HS-5 (cell line): Measurements from ENCODE around the gene KRT25.
"Not testable (repeated sequence)": the region's sequence is repeated elsewhere in the genome, so short reads cannot be mapped to it uniquely, and the experiment has no call there.

Experiments used
- DNase-seq: peaks from one replicate; pipeline ENCODE4 v3.0.0-alpha.2; 2012; ENCODE audit warnings: low read depth

The KRT25 gene

DNA sequence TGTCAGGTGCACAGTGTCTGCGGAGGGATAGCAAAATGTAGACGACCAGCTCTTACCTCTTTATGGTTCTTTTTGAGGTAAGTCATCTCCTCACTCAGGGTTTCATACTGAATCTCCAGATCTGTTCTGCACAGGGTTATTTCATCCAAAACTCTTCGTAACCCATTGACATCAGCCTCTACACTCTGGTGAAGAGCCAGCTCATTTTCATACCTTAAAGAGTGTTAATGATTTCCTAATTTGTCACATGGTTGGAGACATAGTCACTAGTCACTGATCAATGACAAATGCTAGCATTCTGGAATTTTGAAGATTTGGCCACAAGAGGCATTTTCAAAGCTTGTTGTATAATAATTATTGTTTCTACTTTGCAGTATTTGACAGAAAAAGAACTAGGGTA is 1.3 kb downstream of the KRT25 start:
- DNase-seq, result no peak

GRCh38 chr17:40751065-40751464 is 4.1 kb downstream of the KRT25 start:
- no peak for DNase-seq

GRCh38 chr17:40750391-40750790 is 4.7 kb downstream of the KRT25 start:
- no peak for DNase-seq

- DNase-seq, result not testable (repeated sequence)
These were observed 6.5 kb downstream of the KRT25 start for GRCh38 chr17:40748666-40749065.

GRCh38 chr17:40738553-40738952 is 16.6 kb downstream of the KRT25 start:
- DNase-seq, result no peak

DNA sequence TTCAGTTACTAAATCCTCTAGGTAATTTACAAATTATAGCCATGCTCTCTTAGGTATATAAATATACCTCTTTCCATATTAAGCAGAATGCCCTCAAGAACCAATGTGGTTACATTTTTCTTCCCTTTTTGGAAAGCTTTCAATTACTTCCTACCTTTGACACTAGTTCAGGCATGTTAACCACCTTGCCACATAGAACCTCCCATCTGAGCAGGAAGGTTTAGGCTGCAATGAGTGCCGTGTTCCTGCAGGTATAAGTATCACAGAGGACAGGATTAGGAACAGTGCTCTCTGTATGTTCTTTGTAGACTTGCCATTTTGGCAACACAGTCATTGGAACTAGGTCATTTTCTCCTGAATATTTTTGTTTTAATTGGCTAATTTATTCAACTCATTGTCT is 20.1 kb downstream of the KRT25 start:
- no peak for DNase-seq

DNA sequence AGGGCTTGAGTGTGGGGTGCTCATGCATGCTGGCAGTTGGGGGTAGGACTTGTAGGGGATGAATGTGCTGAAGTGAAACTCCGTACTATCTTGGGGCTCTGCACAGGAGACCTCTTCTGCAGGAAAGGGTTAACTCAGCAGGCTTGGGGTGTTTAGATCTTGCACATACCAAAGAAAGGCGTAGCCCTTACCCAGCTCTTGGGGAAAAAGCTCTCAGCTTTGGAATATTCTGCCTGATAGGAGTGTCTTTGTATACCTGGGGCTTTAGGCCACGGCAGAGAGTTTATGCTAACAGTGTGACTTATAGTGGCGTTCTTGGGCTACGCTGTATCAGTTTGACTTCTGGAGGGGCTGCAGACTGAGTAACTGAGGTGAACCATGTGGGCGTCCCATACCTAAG is 21.1 kb downstream of the KRT25 start:
- no peak for DNase-seq

DNA sequence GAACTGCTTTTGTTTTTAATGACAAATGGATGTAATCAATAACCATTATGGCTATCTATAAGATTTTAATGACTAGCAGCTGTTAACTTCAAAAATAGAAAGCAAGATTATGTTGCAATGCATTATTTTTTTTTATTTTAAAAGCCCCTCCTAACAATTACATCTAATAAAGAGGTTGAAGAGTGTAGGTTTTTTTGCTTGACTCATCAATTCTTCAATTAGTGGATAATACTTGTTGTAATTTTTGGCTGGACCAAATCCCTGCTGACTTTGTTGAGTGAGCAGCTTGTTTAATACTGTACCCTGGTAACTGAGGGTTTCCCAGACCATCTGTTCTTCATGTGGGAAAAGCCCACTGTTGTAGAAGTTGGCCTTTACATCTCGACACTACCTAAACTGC is 24.2 kb downstream of the KRT25 start:
- no peak for DNase-seq

DNA sequence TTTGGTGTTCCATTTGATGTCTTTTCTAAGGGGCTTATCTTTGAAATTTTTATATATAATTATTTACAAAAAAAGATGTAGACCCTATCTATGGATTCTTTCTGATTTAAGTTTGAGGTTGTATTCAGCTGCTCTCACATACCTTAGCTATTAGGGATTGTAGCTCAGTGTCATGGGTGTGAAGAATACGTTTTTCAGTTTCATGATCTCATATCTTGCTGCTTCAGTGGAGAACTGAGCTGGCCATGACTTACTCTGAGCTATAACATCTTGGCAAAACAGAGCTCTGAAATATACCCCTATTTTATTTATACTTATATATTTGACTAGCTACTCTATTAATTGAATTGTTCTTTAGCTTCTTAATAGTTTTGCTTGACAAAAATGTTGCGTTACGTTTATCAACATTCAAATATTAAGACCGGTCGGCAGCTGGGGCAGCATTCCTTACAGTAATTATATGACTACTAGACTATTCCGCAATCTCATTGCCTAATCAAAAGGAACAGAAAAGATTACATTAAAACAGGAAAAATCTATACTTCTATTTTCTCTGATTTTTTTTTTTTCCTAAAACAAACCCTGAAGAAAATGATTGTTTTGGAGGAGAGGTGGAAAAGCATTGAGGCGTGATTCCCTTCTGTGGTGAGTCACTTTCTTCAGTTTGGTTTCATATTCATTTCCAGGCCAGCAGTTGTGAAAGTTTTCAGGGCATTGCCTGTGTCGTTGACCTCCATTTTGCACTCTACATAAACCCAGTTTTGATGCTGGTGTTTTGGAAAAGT is 27.5 kb downstream of the KRT25 start:
- peak; percentile 36 for DNase-seq

GRCh38 chr17:40726919-40727318 is 28.2 kb downstream of the KRT25 start:
- no peak for DNase-seq

DNA sequence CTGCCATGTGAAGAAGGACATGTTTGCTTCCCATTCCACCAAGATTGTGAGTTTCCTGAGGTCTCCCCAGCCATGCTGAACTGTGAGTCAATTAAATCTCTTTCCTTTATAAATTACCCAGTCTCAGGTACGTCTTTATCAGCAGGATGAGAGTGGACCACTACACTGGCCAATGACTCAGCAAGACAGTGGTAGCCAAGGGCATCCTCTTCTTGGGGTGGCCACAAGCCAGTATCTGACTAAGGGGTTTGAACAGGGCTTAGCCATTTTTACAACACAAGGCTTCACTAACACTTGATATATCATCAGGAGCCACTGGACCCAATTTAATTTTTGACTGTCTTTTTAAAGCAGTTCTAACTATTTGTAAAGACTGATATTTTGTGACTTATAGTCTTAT is 30.5 kb downstream of the KRT25 start:
- DNase-seq, result no peak

GRCh38 chr17:40722241-40722640 is 32.9 kb downstream of the KRT25 start:
- DNase-seq, result no peak

GRCh38 chr17:40720899-40721298 is 34.2 kb downstream of the KRT25 start:
- DNase-seq, result no peak

DNA sequence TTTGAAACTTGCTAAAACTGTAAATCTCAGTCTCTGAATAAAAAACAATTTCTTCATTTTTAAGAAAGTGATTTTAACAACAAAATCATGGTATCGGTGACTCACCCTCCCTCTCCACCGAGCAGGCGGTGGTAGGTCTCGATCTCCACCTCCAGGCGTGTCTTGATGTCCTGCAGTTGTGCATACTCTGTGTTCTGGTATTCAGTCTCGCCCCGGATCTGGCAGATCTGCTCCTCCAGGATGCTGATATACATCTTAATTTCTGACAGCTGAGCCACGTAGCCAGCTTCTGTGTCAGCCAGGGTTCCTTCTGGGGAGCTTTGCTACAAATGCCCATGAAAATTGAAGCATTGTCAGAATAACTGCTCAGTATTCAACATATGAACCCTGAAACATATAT is 36.2 kb downstream of the KRT25 start:
- DNase-seq, result no peak

DNA sequence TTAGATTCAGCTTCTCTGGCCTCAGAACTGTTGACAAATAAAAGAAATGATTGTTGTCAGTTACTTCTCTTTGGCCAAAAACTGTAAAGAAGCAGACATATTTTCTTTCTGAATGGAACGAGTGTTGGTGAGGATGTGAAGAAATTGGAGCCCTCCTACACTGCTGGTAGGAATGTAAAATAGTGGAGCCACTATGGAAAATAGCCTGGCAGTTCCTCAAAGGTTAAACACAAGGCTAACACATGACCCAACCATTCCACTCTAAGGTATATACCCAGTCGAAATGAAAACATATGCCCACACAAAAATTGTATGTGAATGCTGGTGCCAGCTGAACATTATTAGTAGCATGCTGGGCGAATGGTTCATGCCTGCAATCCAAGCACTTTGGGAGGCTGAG is 37.4 kb downstream of the KRT25 start:
- DNase-seq, result no peak

GRCh38 chr17:40714473-40714872 is 40.7 kb downstream of the KRT25 start:
- DNase-seq, result no peak

- DNase-seq, result no peak
These were observed 47.4 kb downstream of the KRT25 start for GRCh38 chr17:40707745-40708144.

GRCh38 chr17:40705584-40705983 is 49.5 kb downstream of the KRT25 start:
- no peak for DNase-seq

GRCh38 chr17:40703652-40704051 is 51.5 kb downstream of the KRT25 start, which contains the start of gene KRT24:
TSS of gene KRT24 (minus strand) at chr17:40703752. CDS start at chr17:40703693, 59 bp downstream.
- no peak for DNase-seq

DNA sequence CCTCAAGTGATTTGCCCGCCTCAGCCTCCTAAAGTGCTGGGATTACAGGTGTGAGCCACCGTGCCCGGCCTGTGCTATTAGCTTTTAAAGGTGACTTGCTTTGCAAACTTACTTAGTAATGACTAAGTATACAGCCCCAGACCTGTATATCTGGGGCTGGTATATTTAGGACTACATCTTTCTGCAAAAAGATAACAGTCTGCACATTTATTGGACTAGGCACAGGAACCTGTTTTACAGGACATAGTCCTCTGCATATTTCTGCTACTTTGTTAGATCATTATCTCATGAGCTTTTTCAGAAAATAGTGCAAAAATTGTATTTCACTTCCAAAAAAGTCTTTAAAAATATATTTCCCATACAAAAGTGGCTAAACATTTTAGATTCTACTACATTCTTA is 52.9 kb downstream of the KRT25 start:
- no peak for DNase-seq

DNA sequence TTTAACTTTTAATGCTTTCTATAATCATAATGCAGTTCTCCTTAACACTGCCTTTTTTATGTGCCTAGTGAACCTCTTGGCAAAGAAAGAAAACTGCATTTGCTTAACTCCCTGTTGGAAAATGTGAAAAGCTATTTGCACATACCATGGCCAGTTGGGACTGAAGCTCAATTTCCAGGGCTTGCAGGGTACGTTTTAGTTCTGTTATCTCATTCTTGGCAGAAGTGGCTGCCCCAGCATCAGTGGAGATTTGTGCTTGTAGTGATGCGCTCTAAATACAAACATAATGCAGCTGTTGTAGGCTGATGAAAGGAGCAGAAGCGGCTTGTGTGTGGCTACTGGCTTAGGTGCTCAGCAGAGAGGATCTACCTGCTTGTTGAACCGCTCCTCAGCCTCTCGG is 55.3 kb downstream of the KRT25 start:
- DNase-seq, result no peak

DNA sequence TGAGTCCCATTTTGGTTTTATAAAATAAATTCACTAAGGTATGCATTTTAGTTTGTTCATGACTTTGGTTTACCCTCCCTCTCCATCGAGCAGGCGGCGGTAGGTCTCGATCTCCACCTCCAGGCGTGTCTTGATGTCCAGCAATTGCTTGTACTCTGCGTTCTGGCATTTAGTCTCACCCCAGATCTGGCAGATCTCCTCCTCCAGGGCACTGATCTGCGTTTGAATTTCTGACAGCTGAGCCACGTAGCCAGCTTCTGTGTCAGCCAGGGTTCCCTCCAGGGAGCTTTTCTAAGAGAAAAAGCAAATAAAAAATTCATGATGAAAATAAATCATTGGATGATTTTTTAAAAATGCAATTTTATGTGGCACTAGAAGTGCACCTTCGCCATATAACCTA is 55.8 kb downstream of the KRT25 start:
- DNase-seq, result no peak
